Lung (tissue), 12 donors: Measurements from ENCODE around the gene PSMB10. TPM values are rescaled to one million over a fixed set of nuclear protein-coding genes. Genes with fewer than 3 reads are reported as not detected.

Experiments used
- ATAC-seq: fragments of 200-7000 bp; cut with Tn5 transposase; one replicate; pipeline ENCODE4 v1.9.1; 2020; ENCODE audit warnings: moderate number of reproducible peaks; ENCODE audit not compliant: insufficient read depth, low FRiP score
- DNase-seq, 3 donors: peaks; one replicate each; pipeline ENCODE4 v3.0.0-alpha.2; 2013 to 2017
- H3K27ac ChIP-seq, 2 donors: one replicate each; pipeline ENCODE4 v1.5.1; 2013; ENCODE audit warnings: mild to moderate bottlenecking in 2 of 2, moderate library complexity in 2 of 2, control low read depth in 1 of 2, inconsistent platforms in 1 of 2, low read depth in 1 of 2, low read length in 1 of 2
- H3K27me3 ChIP-seq, 3 donors: one replicate each; pipeline ENCODE4 v1.5.1; 2013; ENCODE audit warnings: low read length in 2 of 3; ENCODE audit not compliant: control insufficient read depth in 3 of 3, insufficient read depth in 3 of 3
- H3K36me3 ChIP-seq, 4 donors: one replicate each; pipeline ENCODE4 v1.5.1; 2013; ENCODE audit warnings: low read length in 4 of 4, mild to moderate bottlenecking in 1 of 4, moderate library complexity in 1 of 4; ENCODE audit not compliant: control insufficient read depth in 4 of 4, insufficient read depth in 4 of 4
- H3K4me1 ChIP-seq, 5 donors: one replicate each; pipeline ENCODE4 v1.5.1; 2013; ENCODE audit warnings: low read length in 5 of 5, mild to moderate bottlenecking in 2 of 5, moderate library complexity in 1 of 5; ENCODE audit not compliant: control insufficient read depth in 5 of 5, insufficient read depth in 5 of 5
- H3K4me3 ChIP-seq: one replicate; pipeline ENCODE4 v1.5.1; 2013; ENCODE audit warnings: mild to moderate bottlenecking, control low read depth, moderate library complexity
- H3K9ac ChIP-seq, 2 donors: one replicate each; pipeline ENCODE4 v1.5.1; 2013; ENCODE audit warnings: low read length in 2 of 2, control low read depth in 1 of 2; ENCODE audit not compliant: insufficient read depth in 1 of 2
- H3K9me3 ChIP-seq, 4 donors: one replicate each; pipeline ENCODE4 v1.5.1; 2013; ENCODE audit warnings: low read length in 3 of 4, mild to moderate bottlenecking in 1 of 4, moderate library complexity in 1 of 4; ENCODE audit not compliant: control insufficient read depth in 4 of 4, insufficient read depth in 3 of 4
- WGBS, 2 donors: extraction: QIAGEN DNeasy Blood & Tissue Kit; methylation state at CpG; one replicate each; pipeline ENCODE4 v1.1.7; 2013; 5-methylcytosine and 5-hydroxymethylcytosine counted together
- polyA plus RNA-seq, 2 donors: library from polyadenylated mRNA; stranded (reverse); fragments of 200-250 nt; gene quantifications; one replicate each; pipeline ENCODE4 v1.2.1, GENCODE V29; 2013
- total RNA-seq, 2 donors: library from RNA; depleted of rRNA in 1 of 2; stranded (reverse); fragments of >200 nt in 1 of 2; gene quantifications; one replicate each; pipeline ENCODE4 v1.2.1, GENCODE V29; 2014 to 2021
- TF ChIP-seq, protein P1 (sequence below): IDR thresholded peaks from 2 replicates; pipeline ENCODE4 v1.5.1; 2012; ENCODE audit warnings: mild to moderate bottlenecking; ENCODE audit errors: control extremely low read depth, extremely low read depth
- donor health status: control.
- donor health status: control.
- donor health status: Bipolar disorder and iron deficiency.
- donor health status: healthy.
- donor health status: DM: yes; HTN: yes; CAD: no.

Gene PSMB10
- total and polyA plus RNA-seq, 4 donors: 36.6 to 186 (median 112) TPM

DNA sequence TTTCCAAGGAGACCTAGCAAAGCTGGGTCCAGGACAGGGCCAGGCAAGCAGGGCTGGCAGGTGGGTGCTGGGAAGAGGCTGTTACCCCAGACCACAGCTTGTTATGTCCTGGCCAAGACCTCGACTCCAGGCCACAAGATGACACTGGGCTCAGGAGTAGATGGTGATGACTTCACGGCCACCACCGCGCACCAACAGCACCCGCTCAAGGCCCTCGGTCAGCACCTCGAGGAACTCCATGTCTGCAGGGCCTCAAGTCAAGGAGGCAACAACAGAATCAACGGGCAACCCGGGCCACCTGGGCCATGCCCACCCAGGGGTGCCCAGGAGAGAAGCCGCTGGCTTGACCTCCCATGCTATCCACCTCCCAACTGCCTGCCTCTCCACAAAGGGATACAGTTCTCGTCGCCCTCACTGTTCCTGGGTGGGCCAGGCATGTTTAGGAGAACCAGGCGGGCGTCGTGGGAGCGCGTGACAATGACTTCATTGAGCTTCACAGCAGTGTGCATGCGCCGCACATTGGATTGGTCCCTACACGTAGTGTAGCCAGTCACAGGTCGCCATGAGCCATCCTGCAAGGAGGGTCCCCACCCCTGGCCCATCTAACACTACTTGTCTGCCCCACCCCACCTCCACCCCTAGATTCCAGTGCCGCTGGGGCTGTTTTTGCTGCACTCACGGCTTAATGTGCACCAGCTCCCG lies 8.2 kb upstream of the PSMB10 start:
- H3K4me3 ChIP-seq: no peak overlapping the region
- H3K9me3 ChIP-seq: no peaks in the 10 kb centered on the region
- DNase-seq (no peak), ATAC-seq (no peak)
- TF ChIP-seq, protein P1, sequence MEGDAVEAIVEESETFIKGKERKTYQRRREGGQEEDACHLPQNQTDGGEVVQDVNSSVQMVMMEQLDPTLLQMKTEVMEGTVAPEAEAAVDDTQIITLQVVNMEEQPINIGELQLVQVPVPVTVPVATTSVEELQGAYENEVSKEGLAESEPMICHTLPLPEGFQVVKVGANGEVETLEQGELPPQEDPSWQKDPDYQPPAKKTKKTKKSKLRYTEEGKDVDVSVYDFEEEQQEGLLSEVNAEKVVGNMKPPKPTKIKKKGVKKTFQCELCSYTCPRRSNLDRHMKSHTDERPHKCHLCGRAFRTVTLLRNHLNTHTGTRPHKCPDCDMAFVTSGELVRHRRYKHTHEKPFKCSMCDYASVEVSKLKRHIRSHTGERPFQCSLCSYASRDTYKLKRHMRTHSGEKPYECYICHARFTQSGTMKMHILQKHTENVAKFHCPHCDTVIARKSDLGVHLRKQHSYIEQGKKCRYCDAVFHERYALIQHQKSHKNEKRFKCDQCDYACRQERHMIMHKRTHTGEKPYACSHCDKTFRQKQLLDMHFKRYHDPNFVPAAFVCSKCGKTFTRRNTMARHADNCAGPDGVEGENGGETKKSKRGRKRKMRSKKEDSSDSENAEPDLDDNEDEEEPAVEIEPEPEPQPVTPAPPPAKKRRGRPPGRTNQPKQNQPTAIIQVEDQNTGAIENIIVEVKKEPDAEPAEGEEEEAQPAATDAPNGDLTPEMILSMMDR: no peak
- no peak overlapping the region for H3K9ac ChIP-seq
- H3K4me1 ChIP-seq: peaks cover 0 to 10% (median 0%) of the 10 kb centered on the region in 5 donors
- H3K27ac ChIP-seq: peak overlapping the region; percentile 24 to 49
- WGBS, 2 donors: 95% methylated on average over 24 of the region's 24 CpGs
- H3K27me3 ChIP-seq: no peaks in the 10 kb centered on the region
- H3K36me3 ChIP-seq: peaks cover 17 to 86% (median 44%) of the 10 kb centered on the region in 4 donors

DNA sequence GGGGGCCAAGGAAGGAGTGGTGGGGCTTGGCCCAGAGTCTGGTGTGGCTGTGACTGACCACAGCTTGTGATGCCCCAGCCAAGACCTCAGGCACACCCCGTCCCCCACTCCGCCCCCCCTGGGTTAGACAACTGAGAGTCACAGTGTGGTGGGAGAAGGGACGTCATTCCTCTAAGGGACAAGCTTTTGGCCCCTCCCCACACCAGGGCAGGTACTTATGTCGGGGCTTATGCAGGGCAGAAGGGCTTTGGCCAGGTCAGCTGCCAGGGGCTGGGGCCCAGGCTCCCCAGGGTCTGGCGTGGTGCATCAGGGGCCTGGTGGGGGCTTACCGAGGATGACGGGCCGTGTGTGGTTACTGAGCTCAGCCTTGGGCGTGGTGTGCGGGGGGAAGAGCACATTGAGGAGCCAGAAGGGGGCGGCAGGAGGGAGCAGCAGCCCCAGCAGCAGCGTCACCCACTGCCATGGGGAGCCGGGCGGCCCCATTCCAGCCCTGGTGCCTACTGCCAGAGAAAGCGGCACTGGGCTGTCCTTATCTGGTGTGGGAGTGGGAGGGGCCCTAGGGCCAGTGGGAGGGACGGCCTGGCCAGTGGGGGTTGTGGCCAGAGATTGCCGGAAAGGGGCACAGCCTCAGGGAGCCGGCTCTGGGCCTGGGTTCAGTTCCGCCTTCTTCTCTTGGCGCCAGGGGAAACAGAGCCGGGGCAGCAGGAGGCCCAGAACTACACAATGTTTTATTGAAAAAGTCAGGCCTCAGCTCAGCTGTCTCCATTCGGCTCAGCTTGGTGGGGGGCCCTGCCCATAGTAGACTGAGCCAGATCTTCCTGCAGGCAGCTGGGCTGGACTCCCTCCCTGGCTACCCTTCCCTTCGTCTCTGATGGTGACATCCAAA lies 7.2 kb upstream of the PSMB10 start, which contains the start of gene LCAT:
TSS of gene LCAT (minus strand) at position 502 of the 886 bp plus-strand sequence. CDS start at position 483, 19 bp downstream.
- DNase-seq: peak; percentile 39 to 59 (median 46)
- no peak within 1 kb of the TSS for H3K4me3 ChIP-seq

DNA sequence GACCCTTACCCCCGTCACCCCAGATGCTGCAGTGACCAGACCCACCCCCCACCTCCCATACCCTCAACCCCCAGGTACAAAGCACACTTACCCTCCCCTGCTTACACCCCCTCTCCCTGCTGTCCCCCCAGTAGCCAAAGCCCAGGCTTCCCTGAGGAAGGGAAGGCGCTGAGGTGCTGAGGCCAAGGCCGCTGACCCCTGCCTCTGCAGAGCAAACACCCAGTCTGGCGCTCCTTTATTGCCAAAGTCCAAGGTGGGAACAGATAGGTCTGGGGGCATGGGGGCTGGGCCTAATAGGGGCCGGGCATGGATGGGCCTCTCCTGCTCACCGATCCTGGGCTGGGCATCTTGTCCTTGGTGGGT lies 6.6 kb upstream of the PSMB10 start:
- TF ChIP-seq, protein P1: no peak
- WGBS, 2 donors: 91 to 98% methylated on average over 6 of the region's 6 CpGs
- no peak for ATAC-seq
- H3K36me3 ChIP-seq: peaks cover 10 to 77% (median 40%) of the 10 kb centered on the region in 4 donors
- H3K9ac ChIP-seq: no peak overlapping the region
- H3K4me3 ChIP-seq: no peak overlapping the region
- no peaks in the 10 kb centered on the region for H3K9me3 ChIP-seq
- peak overlapping the region in 1 of 2 donors; percentile 69 for H3K27ac ChIP-seq
- no peak for DNase-seq
- H3K27me3 ChIP-seq: no peaks in the 10 kb centered on the region
- H3K4me1 ChIP-seq: peaks cover 0 to 10% (median 0%) of the 10 kb centered on the region in 5 donors

More for the DNA sequence above, 7.2 kb upstream of the PSMB10 start, which contains the start of gene LCAT:
- Histone ChIP-seq H3K9me3 (no peaks in the 10 kb centered on the region), H3K27me3 (no peaks in the 10 kb centered on the region), H3K27ac (peak within 1 kb of the TSS; percentile 24 to 69), H3K36me3 (peaks cover 15 to 83% (median 42%) of the 10 kb centered on the region in 4 donors), H3K4me1 (peaks cover 0 to 10% (median 0%) of the 10 kb centered on the region in 5 donors), H3K9ac (no peak within 1 kb of the TSS)
- TF ChIP-seq, protein P1: no peak
- WGBS, 2 donors: 76 to 79% methylated on average over 23 of the region's 23 CpGs
- ATAC-seq: no peak
